ENCODE measurements around the gene MT4.

GRCh38 chr16:56594292-56594619 lies 29.4 kb downstream of the MT4 start:
- no peak for TF ChIP-seq EZH2 (IDR thresholded peaks at IDR 0.05; ENCODE audit: insufficient read depth, poor library complexity, severe bottlenecking)
- TF ChIP-seq EZH2phosphoT487 (IDR thresholded peaks at IDR 0.05; ENCODE audit: insufficient read depth, low read depth): no peak
